HG02943 (cell line): ENCODE results near the gene RTN1.
A peak's percentile ranks its signal among the peaks of the same experiment; 100 is the strongest.
"Not testable (repeated sequence)": the region's sequence is repeated elsewhere in the genome, so short reads cannot be mapped to it uniquely, and the experiment has no call there.

ENCODE experiments used
- ATAC-seq: cut with Tn5 transposase; IDR thresholded peaks from one replicate; pipeline ENCODE4 v1.9.1; 2021; ENCODE audit warnings: mild to moderate bottlenecking, low read depth, moderate library complexity; ENCODE audit not compliant: unreplicated experiment

RTN1 gene

DNA sequence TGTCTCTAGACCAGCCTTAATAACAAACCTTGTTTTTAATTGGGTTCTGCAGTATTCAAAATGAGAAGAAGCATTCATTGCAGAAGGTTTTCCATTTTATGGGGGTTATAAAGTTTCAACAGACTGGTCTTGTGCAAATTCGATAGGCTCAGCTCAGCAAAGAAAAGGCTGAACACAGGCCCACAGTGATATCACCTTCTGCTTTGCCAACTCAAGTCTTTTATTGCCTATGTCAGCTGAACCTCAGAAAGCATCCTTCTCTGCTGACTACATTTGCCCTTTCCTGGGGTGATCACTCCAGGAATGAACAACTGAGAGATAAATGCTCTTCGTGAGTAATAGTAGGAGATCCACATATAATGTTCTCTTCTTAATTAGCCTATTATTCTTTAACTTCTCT, 159.5 kb downstream of the RTN1 start:
- ATAC-seq, result no peak

GRCh38 chr14:59707778-59708561, 162.6 kb downstream of the RTN1 start:
- ATAC-seq, result no peak

GRCh38 chr14:59705866-59706265, 164.7 kb downstream of the RTN1 start:
- no peak for ATAC-seq

GRCh38 chr14:59705245-59705644, 165.3 kb downstream of the RTN1 start:
- no peak for ATAC-seq

DNA sequence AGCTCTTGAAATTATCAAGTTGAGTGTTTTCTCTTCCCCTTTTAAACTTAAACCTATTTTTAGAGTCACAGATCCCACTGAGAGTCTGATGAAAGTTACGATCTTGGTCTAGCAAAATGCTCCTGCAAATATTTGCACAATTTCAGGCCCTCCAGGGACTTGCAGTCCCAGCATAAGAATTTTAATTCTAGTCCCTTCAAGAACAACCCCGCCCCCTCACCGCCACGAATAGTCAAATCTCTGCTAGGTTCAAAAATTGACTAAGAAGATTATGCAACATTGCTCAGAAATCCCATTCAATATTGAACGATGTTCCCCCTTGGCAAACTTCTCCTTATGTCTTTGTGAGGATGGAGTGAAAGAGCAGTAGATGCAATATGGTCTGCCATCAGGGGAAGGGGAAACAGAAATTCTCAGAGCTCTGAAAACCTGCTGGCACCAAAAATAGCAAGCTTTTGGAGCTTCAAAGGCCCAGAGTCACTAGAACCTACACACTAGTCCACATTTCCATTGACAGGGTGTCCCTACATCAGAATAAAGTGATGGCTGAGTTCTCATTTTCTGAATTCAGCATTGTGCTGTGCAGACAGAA, 166.4 kb downstream of the RTN1 start:
- ATAC-seq, result no peak

DNA sequence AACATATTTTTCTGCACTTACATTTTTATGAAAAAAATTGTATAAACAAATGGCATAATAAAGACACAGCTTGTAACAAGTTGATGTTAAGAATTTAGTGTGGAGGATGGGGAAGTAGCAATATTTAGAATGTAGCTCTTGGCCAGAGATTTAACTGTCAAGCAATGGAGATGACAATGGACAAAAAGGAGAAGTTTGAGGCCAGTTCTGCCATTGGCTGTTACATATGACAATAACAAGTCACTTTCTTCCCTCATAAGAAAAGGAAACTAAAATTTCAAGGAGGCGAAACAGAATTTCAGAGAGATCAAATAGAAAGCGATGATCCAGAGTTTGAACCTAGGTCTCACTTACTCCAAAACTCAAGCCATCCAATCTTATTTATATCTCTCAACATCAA, 171.1 kb downstream of the RTN1 start:
- ATAC-seq, result no peak

- no peak for ATAC-seq
These were observed 171.8 kb downstream of the RTN1 start for GRCh38 chr14:59698793-59699192.

GRCh38 chr14:59695198-59695597, 175.4 kb downstream of the RTN1 start:
- no peak for ATAC-seq

- ATAC-seq, result no peak
These were observed 179.3 kb downstream of the RTN1 start for GRCh38 chr14:59691266-59691665.

DNA sequence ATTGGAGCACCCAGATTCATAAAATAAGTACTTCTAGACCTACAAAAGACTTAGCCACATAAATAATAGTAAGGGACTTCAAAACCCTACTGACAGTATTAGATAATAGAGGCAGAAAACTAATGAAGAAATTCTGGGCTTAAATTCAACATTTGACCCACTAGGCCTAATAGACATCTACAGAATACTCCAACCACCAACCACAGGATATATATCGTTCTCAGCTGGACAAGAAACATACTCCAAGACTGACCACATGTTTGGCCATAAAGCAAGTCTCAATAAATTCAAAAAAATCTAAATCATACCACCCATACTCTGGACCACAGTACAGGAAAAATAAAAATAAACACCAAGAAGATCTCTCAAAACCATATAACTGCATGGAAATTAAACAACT, 180.2 kb downstream of the RTN1 start:
- no peak for ATAC-seq

GRCh38 chr14:59688224-59689170, 182.1 kb downstream of the RTN1 start:
- peak; percentile 90 for ATAC-seq

DNA sequence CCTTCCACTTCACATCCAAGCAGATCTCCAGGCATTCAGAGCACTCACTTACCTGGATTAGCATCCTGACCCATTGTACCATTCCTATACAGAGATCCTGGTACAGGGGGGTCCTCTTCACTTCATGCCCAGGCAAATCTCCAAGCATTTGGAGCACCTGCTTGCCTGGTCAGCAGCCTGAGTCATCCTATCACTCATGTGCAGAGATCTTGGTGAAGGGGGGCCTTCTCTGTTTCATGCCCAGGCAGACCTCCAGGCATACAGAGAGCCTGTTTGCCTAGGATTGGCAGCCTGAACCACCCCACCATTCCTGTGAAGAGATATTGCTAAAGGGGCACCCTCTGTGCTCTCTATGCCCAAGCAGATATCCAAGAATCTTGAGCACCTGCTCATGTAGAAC, 182.9 kb downstream of the RTN1 start:
- ATAC-seq, result no peak

GRCh38 chr14:59679872-59680271, 190.7 kb downstream of the RTN1 start:
- no peak for ATAC-seq

GRCh38 chr14:59678352-59678751, 192.2 kb downstream of the RTN1 start:
- ATAC-seq, result no peak

DNA sequence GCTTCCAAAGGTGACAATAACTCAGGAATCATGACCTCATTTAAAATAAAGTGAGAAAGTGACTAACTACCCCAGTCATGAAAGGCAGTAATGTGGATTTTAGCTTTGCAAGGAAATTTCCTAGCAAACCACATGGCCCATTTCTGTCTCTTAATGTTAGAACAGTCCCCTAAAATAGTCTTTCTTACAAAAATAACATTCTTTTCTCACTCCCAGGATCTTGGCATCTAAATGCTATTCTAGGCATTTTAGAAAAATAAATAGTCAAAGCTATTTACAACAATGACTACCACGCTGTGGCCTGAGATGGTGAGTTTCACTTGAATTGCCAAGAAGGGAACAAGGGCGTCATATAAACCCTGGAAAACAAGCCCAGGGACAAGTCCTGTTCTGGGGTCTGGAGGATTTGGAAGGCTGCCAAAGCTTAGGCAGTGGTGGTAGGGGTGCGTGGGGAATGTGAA, 192.8 kb downstream of the RTN1 start:
- no peak for ATAC-seq

GRCh38 chr14:59675394-59675793, 195.2 kb downstream of the RTN1 start:
- ATAC-seq, result no peak

DNA sequence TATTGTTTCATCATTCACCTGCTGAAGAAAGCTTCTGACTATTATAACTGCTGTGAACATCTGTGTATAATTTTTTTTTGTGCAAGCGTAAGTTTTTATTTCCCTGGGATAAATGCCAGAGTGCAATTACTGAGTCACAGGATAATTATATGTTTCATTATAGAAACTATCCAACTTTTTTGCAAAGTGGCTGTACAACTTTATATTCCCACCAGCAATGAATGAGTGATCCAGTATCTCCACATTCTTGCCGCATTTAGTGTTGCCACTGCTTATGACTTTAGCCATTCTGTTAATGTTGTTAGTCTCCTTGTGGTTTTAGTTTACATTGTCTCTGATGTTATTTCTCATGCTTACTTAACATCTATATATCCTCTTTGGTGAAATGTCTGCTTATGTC, 205.8 kb downstream of the RTN1 start:
- ATAC-seq, result no peak

- ATAC-seq, result no peak
These were observed 212.8 kb downstream of the RTN1 start for GRCh38 chr14:59657769-59658168.

DNA sequence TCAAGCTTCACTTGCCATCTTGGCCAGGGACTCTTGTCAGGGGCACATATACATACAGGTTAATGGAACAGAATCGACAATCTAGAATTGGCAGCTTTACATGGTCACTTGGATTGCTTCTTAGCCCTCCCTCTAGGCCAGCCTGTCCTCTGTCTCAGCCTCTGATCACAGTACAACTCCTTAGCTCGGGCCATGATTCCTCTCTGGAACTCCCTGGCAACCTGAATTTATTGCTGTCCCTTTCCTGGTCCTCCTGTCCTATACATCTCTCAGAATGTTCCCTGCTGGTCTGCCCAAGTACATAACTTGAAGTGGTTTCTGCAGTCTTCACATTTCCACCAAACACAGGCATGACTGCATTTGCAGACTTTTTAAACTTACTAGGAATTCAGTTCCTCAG, 214.1 kb downstream of the RTN1 start:
- no peak for ATAC-seq

GRCh38 chr14:59654131-59654530, 216.4 kb downstream of the RTN1 start:
- not testable (repeated sequence) for ATAC-seq

- ATAC-seq, result not testable (repeated sequence)
These were observed 223.7 kb downstream of the RTN1 start for GRCh38 chr14:59646832-59647231.
